ENCODE results near the gene CYP17A1.
A peak's percentile ranks its signal among the peaks of the same experiment; 100 is the strongest.

DNA sequence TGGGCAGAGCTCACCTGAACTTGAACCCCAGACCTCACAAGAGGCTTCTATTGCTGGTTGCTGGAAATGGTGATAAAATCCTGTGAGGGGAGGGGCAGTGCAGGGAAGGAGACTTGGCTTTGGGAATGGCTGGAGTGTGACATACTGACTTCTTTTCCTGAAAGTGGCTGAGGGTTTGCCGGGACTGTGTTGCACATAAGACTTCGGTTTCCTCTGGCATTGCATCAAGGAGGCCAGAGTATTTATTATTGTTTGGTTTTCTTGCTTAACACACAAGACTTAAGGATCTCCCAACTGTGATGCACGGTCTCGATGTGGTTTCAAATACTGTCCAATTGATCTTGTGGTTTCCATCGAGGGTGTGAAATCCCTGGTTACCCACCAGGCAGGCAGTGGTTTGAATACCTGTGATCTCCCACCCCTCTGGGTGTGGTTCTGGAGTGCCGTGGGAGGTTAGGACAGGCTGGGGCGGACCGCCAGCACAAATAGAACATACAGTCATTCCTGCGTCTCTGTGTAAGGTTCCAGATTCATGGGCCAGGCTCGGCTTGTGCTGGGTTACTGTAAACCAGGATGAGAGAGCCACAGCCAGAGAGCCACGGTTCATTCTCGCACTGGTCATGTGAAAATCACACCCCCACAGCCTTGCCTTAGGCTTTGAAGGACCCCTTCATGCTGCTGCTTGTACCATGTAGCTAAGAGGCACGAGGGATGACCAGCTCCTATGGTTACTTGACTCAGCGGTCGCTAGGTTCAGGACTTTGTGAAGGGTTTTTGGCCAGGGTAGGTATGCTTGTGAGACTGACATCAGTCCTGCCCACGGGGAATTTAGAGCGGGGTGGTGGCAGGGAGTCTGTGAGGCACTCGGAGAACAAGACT lies 54.3 kb downstream of the CYP17A1 start:
- peak in 1 of 4 experiments; percentile 16 for TF ChIP-seq CTCF (IDR thresholded peaks at IDR 0.05)
- peak in 1 of 2 donors; percentile 13 for TF ChIP-seq POLR2A (IDR thresholded peaks at IDR 0.05)
- peak; percentile 14 to 61 (median 55) for TF ChIP-seq POLR2AphosphoS5 (IDR thresholded peaks at IDR 0.05)
- TF ChIP-seq EP300 (IDR thresholded peaks at IDR 0.05), result peak in 2 of 4 donors; percentile 82 to 91

All from sigmoid colon (tissue), 4 donors.